Hepatocyte (in vitro differentiated cells): ENCODE results near the gene AMZ2.

Source experiments
- CTCF ChIP-seq: fragments of 200-600 bp; sonication (generic); IDR thresholded peaks from 2 replicates; pipeline ENCODE4 v1.5.1; 2016; ENCODE audit warnings: antibody characterized with exemption, mild to moderate bottlenecking; ENCODE audit not compliant: poor library complexity
- EZH2phosphoT487 ChIP-seq: fragments of 200-600 bp; sonication (generic); IDR thresholded peaks from one replicate; pipeline ENCODE4 v1.6.1; 2018; ENCODE audit warnings: antibody characterized with exemption, mild to moderate bottlenecking, low read depth, moderate library complexity; ENCODE audit not compliant: unreplicated experiment, severe bottlenecking

- TF ChIP-seq CTCF (no peak), EZH2phosphoT487 (no peak)
Observed at GRCh38 chr17:68293490-68294195, 45.8 kb downstream of the AMZ2 start.
